GM11168 (cell line): Measurements from ENCODE around the gene CPLANE1.
"Not testable (repeated sequence)": the region's sequence is repeated elsewhere in the genome, so short reads cannot be mapped to it uniquely, and the experiment has no call there.

Source experiments
- in situ Hi-C: fragments of 300-500 bp; cut with MboI; formaldehyde crosslinking; loops from one replicate; pipeline ENCODE4 v1.12.0; 2022; ENCODE audit warnings: low sequenced_read_pairs; ENCODE audit not compliant: unreplicated experiment

Gene CPLANE1

DNA sequence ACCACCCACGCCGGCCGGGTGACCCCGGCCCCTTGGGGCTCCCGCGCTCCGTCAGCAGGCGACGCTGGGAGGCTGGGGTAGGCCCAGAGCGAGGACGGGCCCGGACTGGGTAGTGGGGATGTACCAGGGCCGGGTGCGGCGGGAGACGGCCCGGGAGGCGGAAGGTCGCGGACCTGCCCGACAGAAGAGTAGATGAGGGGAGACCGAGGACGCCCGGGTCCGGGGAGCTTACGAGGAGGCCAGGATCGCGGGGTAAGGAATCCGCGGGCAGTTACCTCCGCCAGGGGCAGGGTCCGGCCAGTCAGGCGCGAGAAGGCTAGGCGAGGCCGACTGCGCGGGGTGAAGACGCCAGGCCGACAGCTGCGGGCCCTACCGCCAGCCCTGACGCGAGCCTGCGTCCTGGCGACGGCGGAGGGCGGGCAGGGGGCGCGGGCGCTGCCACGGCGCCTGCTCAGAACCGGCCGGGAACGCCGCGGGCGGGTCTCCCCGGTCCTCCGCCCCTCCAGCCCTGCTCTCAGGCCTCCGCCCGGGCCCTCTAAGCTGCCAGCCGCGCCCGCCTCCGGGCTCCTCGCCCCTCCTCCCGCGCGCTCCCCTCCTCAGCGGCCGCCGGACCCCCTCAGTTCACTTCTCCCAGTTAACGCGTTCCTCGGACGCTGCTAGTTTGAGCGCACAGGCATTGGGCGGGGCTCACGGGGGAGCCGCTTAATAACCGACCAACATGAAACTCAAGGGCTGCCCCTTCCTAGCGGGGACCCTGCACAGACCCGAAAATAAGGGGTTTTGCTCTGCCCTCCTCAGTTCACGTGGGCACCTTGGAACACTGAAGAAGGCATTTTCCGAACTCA is at the start of gene CPLANE1:
TSS of gene CPLANE1 (minus strand) at position 407 of the 845 bp plus-strand sequence. CDS start 1,678 bp downstream, outside the sequence.
- in situ Hi-C loops = no loop called here

GRCh38 chr5:37296313-37296712 is 47.1 kb upstream of the CPLANE1 start:
- in situ Hi-C loops = not testable (repeated sequence)

DNA sequence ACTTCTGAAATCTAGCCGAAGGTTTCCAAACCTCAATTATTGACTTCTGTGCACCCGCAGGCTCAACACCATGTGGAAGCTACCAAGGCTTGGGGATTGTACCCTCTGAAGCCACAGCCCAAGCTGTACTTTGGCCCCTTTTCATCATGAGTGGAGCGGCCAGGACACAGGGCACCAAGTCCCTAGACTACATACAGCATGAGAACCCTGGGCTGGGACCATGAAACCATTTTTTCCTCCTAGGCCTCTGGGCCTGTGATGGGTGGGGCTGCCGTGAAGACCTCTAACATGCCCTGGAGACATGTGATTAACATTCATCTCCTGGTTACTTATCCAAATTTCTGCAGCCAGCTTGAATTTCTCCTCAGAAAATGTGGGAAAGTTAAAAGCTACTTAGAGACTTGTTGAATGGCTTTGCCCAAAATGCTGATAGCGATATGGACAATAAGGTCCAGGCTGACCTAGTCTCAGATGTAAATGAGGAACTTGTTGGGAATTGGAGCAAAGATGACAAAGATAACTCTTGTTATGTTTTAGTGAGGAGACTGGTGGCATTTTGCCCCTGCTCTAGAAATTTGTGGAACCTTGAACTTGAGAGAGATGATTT is 34.1 kb upstream of the CPLANE1 start:
- in situ Hi-C loops = no loop called here

- in situ Hi-C loops = no loop called here
Observed at GRCh38 chr5:37275511-37275910, 26.3 kb upstream of the CPLANE1 start.

DNA sequence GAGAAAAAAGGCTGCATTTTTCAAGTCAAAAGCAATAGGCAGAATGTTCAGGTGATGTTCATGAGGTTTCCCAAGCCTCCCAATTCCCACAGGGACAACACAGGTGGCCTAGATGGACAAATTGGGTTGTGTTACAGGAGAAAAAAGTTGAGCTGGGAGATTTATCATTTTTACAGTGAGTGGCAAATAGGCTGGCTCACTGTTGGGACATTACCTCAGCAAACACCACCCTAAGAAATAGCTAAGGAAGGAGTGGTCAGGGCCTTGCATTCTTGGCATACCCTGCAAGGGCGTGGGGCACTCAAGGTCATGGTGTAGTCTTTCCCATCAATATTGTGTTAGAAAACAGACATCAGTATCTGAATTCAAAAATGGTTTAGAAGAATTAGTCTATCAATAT is 23.3 kb upstream of the CPLANE1 start:
- in situ Hi-C loops = no loop called here

GRCh38 chr5:37268100-37268499 is 18.9 kb upstream of the CPLANE1 start:
- in situ Hi-C loops = not testable (repeated sequence)

GRCh38 chr5:37255774-37256358 is 6.7 kb upstream of the CPLANE1 start:
- in situ Hi-C loops = no loop called here

GRCh38 chr5:37254581-37254980 is 5.4 kb upstream of the CPLANE1 start:
- in situ Hi-C loops = no loop called here

GRCh38 chr5:37251665-37252064 is 2.5 kb upstream of the CPLANE1 start:
- in situ Hi-C loops = no loop called here

- in situ Hi-C loops = no loop called here
Observed at GRCh38 chr5:37249815-37250164, 614 bp upstream of the CPLANE1 start.

GRCh38 chr5:37248421-37248969 is 681 bp downstream of the CPLANE1 start:
- in situ Hi-C loops = no loop called here

GRCh38 chr5:37247496-37247895 is 1.7 kb downstream of the CPLANE1 start:
- in situ Hi-C loops = no loop called here

- in situ Hi-C loops = no loop called here
Observed at GRCh38 chr5:37247036-37247435, 2.1 kb downstream of the CPLANE1 start.

- in situ Hi-C loops = no loop called here
Observed at GRCh38 chr5:37234288-37234687, 14.9 kb downstream of the CPLANE1 start.

DNA sequence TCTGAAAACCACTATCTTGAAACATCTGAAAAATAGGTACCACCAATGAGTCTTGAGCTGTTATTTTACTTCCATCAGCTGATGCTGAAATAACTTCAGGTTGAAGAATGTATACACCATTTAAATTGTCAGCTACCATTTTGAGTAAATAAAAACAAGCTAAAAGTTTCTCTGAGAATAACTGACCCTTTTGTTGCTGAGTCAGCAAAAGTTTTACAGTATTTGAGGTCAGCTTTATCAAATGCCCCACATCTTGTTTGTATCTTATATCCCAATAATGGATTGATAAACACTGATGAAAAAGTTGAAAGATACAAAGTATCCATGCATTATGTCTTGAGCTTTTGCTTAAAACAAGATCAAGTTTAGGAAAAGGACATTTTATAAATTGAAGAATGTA is 22.8 kb downstream of the CPLANE1 start:
- in situ Hi-C loops = no loop called here

DNA sequence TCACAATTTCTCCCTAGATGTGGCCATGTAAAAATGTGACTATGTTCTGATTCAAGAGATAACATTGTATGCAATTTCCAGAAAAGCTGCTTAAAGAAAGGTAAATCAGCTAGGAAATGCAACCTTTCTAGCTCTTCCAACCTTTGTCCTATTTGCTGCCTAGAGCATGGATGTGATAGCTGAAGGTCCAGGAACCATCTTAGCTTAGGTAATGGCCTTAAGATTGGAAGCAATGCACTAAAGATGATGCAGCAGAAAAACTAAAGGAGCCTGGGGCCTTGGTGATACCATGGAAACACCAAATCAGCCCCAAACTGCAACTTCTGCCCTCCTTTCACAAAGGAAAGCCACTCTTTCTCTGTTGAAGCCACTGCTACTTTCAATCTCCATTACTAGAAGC is 27.0 kb downstream of the CPLANE1 start:
- in situ Hi-C loops = no loop called here

DNA sequence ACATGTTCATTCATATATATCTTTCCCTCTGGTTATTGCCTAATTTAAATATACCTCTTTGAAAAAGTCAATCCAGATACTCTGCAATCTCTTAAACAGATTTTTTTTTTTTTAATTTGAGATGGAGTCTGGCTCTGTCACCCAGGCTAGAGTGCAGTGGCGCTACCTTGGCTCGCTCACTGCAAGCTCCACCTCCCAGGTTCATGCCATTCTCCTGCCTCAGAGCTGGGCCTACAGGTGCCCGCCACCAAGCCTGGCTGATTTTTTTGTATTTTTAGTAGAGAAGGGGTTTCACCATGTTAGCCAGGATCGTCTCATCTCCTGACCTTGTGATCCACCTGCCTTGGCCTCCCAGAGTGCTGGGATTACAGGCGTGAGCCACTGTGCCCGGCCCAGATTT is 28.8 kb downstream of the CPLANE1 start:
- in situ Hi-C loops = not testable (repeated sequence)

DNA sequence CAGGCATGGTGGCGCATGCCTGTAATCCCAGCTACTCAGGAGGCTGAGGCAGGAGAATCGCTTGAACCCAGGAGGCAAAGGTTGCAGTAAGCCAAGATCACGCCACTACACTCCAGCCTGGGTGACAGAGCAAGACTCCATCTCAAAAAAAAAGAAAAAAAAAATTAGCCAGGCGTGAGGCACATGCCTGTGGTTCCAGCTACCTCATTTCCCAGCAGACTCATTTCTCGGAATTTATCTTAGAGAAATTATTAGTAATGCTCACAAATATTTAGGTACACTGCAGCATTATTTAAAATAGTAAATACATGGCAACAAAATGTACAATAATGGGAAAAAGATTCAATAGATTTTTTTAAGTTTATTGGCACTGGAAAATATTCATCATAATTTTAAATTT is 29.8 kb downstream of the CPLANE1 start:
- in situ Hi-C loops = not testable (repeated sequence)

GRCh38 chr5:37217976-37218375 is 31.2 kb downstream of the CPLANE1 start:
- in situ Hi-C loops = no loop called here

DNA sequence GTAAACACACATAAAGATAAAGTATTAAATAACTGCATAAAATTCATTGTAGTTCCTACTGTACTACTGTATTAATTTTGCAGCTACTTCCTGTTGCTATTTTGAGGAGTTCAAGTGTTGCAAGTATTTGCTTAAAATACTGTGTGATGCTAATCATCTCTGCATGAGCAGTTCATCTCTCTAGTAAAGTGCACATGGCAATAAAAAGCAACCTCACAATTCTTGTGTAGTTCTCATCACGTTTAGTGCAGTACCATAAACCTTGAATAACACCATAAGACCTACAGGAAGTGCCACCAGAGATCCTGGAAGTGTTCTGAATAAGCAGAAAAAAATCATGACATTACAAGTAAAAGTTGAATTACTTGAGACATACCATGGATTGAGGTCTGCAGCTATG is 34.6 kb downstream of the CPLANE1 start:
- in situ Hi-C loops = no loop called here

DNA sequence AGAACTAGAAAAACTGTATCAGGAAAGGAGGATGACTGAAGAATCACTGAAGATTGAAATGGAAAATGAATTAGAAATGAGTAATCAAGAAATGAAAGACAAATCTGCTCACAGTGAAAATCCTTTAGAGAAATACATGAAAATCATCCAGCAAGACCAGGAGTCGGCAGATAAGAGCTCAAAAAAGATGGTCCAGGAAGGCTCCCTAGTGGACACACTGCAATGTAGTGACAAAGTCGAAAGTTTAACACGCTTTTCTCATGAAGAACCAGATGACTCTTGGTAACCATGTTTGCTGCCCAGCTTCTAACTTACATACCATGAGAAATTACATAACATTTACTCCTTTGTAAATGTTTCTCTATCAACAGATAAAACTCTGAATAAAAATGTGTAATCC is 37.1 kb downstream of the CPLANE1 start:
- in situ Hi-C loops = no loop called here
